Pons (tissue), 1 donor: Measurements from ENCODE around the gene ABCA5.

ENCODE experiments used
- DNase-seq: peaks from one replicate; pipeline ENCODE4 v3.0.0-alpha.2; 2016; ENCODE audit warnings: low spot score

ABCA5 gene

DNA sequence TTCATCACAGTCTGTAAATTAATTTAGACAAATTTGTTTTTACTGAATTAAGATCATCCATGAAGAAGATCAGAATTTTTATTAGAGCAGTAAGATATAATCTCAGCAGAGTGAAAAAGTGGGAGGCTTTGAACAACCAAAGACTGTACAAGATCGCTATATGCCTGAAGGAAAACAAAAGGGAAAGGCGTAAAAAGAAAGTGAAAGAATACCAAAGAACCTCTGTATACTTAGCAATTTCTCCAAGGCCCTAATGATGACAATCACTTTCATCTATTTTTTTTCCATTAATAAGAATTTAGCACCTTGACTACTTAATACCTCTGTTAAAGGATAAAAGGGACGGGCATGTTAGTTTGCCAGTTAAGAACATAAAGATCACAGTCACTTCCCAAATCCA lies 59.7 kb downstream of the ABCA5 start:
- no peak for DNase-seq

DNA sequence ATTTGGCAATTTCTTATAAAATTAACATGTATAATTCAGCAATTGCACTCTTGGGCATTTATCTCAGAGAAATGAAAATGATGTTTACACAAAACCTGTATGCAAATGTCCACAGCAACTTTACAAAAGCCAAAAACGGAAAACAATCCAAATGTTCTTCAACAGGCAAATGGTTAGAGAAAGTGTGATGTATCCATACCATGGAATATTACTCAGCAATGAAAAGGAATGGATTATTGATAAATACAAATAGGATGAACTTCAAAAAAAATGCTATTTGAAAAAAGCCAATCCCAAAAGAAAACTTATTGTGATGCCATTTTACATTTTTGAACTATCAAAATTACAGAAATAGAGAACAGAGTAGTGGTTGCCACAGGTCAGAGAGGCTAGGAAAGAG lies 61.1 kb downstream of the ABCA5 start:
- no peak for DNase-seq

GRCh38 chr17:69254187-69254586 lies 72.7 kb downstream of the ABCA5 start:
- DNase-seq, result no peak

GRCh38 chr17:69250641-69251040 lies 76.3 kb downstream of the ABCA5 start:
- no peak for DNase-seq

GRCh38 chr17:69246726-69247375 lies 80.1 kb downstream of the ABCA5 start:
- peak; percentile 89 for DNase-seq

- no peak for DNase-seq
Measured at GRCh38 chr17:69246202-69246601, 80.7 kb downstream of the ABCA5 start.

DNA sequence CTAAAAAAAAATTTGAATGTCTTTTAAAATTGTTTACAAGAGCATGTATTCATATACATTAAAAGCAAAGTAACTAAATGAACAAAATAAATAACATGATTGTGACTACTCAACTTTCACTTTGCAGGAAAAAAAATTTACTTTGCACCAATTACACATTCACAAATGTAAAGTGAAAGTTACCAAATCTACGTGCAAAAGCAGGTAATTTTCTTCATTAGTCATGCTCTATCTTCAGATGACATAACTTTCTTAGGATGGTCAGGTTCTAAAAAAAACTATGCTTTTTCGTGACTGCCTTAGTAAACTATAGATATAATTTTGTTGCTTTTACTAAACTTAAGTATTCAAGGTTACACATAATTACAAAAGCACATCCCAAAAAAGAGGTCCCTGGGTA lies 81.3 kb downstream of the ABCA5 start:
- no peak for DNase-seq

GRCh38 chr17:69239611-69240600 lies 87.0 kb downstream of the ABCA5 start:
- peak; percentile 49 for DNase-seq

GRCh38 chr17:69236946-69237345 lies 90.0 kb downstream of the ABCA5 start:
- no peak for DNase-seq

DNA sequence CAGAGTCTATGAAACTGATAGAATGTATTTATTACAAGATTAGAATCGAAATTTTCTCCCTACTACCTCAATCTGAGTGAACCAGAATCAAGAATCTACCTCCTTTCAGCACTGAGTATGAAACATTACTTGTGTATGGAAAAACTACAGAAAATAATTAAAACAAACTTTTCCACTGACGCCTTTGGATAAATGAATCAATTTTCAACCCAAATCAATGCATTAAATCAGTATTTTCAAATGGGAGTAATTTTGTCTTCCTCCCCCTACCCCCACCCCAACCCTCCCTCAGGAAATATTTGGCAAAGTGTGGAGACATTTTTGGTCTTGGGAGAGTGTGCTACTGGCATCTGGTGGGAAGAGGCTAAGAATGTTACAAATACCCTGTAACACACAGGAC lies 90.5 kb downstream of the ABCA5 start:
- no peak for DNase-seq

DNA sequence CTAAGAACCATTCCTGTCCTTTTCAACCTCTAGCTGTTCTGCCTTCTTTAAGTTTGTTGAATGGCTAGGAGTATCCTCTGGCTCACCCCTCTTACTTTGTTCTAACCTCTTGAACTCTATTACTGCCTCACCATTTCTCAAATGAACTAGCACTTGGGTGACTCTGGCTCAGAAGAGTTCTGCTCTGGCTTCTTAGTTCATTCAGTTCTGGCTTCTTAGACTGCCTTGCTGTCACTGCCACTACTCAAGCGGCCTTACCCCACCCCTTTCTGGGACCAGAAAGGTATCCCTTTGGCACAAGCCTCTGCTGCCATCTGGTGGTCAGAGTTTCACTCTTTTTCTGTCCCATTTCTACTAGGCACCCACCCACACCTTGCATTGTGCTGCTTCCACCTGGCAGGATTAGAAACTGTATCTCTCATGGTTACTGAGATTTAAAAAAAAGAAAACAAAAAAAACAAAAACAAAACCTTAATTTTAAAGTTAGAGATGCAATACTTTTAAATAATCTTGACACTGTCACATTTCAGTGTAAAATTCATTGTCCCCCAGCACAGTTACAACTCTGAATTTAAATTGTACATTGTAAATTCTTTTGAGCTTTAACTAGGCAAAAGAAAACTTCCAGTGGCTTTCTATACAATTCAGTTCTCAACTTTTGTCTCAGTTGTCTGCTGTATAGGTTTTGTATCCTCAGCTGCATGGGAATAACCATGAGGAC lies 91.4 kb downstream of the ABCA5 start:
- peak; percentile 93 for DNase-seq

GRCh38 chr17:69232650-69233049 lies 94.3 kb downstream of the ABCA5 start:
- no peak for DNase-seq

GRCh38 chr17:69231521-69231920 lies 95.4 kb downstream of the ABCA5 start:
- DNase-seq, result no peak

- no peak for DNase-seq
Measured at GRCh38 chr17:69230939-69231338, 96.0 kb downstream of the ABCA5 start.

DNA sequence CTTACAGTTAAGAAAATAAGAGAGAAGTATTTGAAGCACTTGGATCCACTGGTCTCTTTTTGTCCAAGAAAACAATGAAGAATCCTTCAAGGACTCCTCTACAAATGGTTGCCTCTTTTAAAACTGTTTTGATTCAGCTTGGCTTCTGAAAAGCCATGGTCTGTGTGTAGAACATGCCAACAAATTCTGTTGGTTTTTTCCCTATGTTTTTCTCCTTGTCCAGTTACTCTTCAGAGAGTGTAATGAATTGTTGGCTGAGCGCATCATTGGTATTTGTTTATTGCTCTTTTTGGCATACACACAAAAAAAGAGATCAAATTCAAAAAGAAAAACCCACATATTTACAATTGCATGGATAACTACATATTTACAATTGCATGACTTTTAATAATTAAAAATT lies 98.4 kb downstream of the ABCA5 start, which contains the start of gene ABCA10:
TSS of gene ABCA10 (minus strand) at position 249 of the 400 bp plus-strand sequence. CDS start 3,466 bp downstream, outside the sequence.
- DNase-seq, result no peak

DNA sequence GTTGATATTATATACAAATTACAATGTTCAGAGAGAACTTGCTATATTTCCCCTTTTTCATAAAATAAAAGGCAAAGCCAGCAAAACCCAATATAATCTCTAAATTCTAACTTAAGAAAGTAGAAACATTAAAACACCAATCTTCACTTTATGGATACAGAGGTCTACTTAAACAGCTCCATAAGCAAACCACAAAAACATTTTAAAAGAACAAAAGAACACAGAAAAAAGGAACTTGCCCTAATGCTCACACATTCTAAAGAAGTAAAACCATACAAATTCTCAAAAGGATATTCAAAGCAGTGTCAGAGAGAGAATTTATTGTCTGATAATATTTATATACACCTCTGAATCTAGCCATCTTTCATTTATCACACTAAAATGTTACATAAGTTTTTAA lies 98.9 kb downstream of the ABCA5 start:
- DNase-seq, result no peak

GRCh38 chr17:69227541-69227940 lies 99.4 kb downstream of the ABCA5 start:
- DNase-seq, result no peak

DNA sequence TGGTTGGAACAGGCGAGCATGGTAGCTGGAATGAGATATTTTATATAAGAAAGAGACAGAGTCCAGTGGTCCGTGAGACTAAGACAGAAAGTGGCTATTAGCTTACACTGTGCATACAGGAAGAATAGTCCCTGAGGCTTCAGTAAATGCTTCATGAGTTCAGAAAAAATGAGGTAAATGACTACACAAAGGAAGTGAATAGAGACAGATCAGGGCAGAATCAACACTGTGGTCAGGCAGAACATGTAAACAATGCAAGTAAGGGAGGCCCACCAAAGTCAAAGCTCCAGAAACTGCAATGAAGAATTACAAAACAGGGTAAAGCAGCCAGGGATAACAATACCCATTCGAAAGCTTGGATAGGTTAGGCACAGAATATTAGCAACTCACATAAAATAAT lies 103.1 kb downstream of the ABCA5 start:
- DNase-seq, result no peak

GRCh38 chr17:69222707-69223258 lies 104.2 kb downstream of the ABCA5 start:
- DNase-seq, result peak; percentile 54

- DNase-seq, result no peak
Measured at GRCh38 chr17:69220098-69220497, 106.8 kb downstream of the ABCA5 start.

DNA sequence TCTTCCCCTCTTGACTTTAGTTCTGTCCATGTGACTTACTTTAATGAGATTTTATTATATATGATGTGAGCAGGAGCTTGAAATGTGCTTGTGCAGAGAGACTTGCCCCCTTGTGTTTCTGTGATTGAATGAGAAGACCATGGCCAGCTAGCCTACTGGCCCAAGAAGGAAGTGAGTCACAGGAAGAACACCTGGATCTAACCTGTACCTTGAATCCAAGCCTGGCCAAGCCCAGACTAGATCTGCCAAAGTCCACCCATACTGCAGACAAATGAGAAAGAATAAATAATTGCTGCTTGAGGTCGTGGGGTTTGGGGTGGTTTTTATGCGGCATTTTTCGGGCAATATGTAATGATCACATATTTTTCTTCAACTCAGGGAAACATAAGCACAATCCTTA lies 107.9 kb downstream of the ABCA5 start:
- DNase-seq, result no peak
